ENCODE data around the gene GPR35. TPM values are rescaled to one million over a fixed set of nuclear protein-coding genes. Genes with fewer than 3 reads are reported as not detected.

Gene GPR35
- total RNA-seq, 1 experiment from 2014 or later: 4.2 TPM

DNA sequence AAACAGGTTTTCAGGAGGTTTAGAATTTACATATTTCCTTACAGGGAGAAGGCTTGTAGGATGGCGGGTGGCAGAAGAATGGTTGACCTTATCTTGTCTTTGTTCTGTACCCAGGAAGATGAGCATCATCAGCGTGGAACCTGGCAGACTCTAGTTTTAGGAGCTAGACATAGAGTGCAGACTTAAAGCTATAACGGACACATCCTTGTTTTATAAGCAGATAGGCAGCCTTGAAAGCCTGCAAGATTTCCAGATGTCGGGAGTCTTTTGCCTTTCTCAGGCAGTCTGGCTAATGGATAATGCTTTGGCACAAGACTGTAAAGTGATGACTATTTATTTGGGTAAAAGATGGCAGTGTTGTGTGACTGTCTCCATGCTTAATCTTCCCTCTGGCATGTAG, 45.7 kb downstream of the GPR35 start:
- Histone ChIP-seq H3K4me3 (replicated peaks in 1 of 2; ENCODE audit: low read depth in 1 of 2, low read length in 2 of 2) (no peak overlapping the region), H3K27me3 (ENCODE audit: insufficient read depth, low read length) (0 out of 2 replicates have a peak, but pooled peaks cover 15% of the 10 kb centered on the region), H2AFZ (ENCODE audit: low read depth, low read length, poor library complexity, severe bottlenecking) (no peak overlapping the region), H3K4me1 (ENCODE audit: control insufficient read depth in 1 of 2, insufficient read depth in 2 of 2, low read length in 2 of 2) (no peaks in the 10 kb centered on the region), H3K27ac (ENCODE audit: low read depth, low read length) (no peak overlapping the region), H3K79me2 (ENCODE audit: insufficient read depth, low read length) (no peaks in the 10 kb centered on the region), H3K9me2 (ENCODE audit: insufficient read depth) (no peaks in the 10 kb centered on the region), H3K9ac (ENCODE audit: low read length) (no peak overlapping the region), H4K20me1 (ENCODE audit: insufficient read depth) (no peaks in the 10 kb centered on the region), H3K4me2 (ENCODE audit: low read length) (no peak overlapping the region), H3K36me3 (ENCODE audit: control insufficient read depth in 1 of 2, insufficient read depth in 2 of 2, low read length in 2 of 2) (no peaks in the 10 kb centered on the region), H3K9me3 (ENCODE audit: control insufficient read depth in 1 of 2, insufficient read depth in 1 of 2, low read depth in 1 of 2, low read length in 2 of 2) (no peaks in the 10 kb centered on the region)
- CTCF ChIA-PET: no interaction called here
- DNase-seq (ENCODE audit: low read depth, low spot score): no peak
- no TSS peak for BruUV-seq (replicated peaks)
- no peak for TF ChIP-seq CEBPB (IDR thresholded peaks at IDR 0.05; ENCODE audit: low read depth)
- TF ChIP-seq JUND (IDR thresholded peaks at IDR 0.05): no peak
- TF ChIP-seq ZFX (IDR thresholded peaks at IDR 0.05): no peak
- TF ChIP-seq CTCF (IDR thresholded peaks at IDR 0.05 in 2 of 3, conservative IDR thresholded peaks at IDR 0.05 in 1 of 3; ENCODE audit: borderline replicate concordance in 1 of 3, insufficient read depth in 1 of 3, low read depth in 2 of 3, low read length in 2 of 3): no peak
- TF ChIP-seq SRF (IDR thresholded peaks at IDR 0.05; ENCODE audit: low read depth): no peak
- no peak for TF ChIP-seq ATF3 (IDR thresholded peaks at IDR 0.05)
- TF ChIP-seq EGR1 (IDR thresholded peaks at IDR 0.05; ENCODE audit: low read depth): no peak
- TF ChIP-seq EZH2phosphoT487 (IDR thresholded peaks at IDR 0.05; ENCODE audit: borderline replicate concordance): no peak
- no peak for TF ChIP-seq SP1 (IDR thresholded peaks at IDR 0.05; ENCODE audit: low read depth)
- TF ChIP-seq FOSL1 (IDR thresholded peaks at IDR 0.05; ENCODE audit: low read depth): no peak
- TF ChIP-seq TCF7L2 (IDR thresholded peaks at IDR 0.05; ENCODE audit: borderline replicate concordance, extremely low read depth, insufficient read depth, insufficient read length): no peak
- no peak for TF ChIP-seq POLR2A (IDR thresholded peaks at IDR 0.05; ENCODE audit: borderline replicate concordance, extremely low read depth, insufficient read depth, insufficient read length)
- no peak for TF ChIP-seq ELF1 (IDR thresholded peaks at IDR 0.05; ENCODE audit: borderline replicate concordance, low read depth)
- TF ChIP-seq SIN3A (IDR thresholded peaks at IDR 0.05; ENCODE audit: low read depth): no peak
- TF ChIP-seq RAD21 (IDR thresholded peaks at IDR 0.05; ENCODE audit: low read depth): no peak
- TF ChIP-seq YY1 (IDR thresholded peaks at IDR 0.05; ENCODE audit: extremely low read depth, insufficient replicate concordance, low read depth, low read length): no peak
- TF ChIP-seq EZH2 (IDR thresholded peaks at IDR 0.05): no peak
- TF ChIP-seq, protein P1, sequence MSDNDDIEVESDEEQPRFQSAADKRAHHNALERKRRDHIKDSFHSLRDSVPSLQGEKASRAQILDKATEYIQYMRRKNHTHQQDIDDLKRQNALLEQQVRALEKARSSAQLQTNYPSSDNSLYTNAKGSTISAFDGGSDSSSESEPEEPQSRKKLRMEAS (IDR thresholded peaks at IDR 0.05): no peak
- TF ChIP-seq ZNF274 (IDR thresholded peaks at IDR 0.05; ENCODE audit: low read depth, low read length): no peak
- TF ChIP-seq ZBTB33 (IDR thresholded peaks at IDR 0.05; ENCODE audit: extremely low read depth, insufficient replicate concordance, low read length): no peak
- intact Hi-C loops (cut with micrococcal nuclease): no loop called here
- POLR2A ChIA-PET: no interaction called here
- RAD21 ChIA-PET (ENCODE audit: low non-redundant PET in 1 of 2, low total read pairs in 2 of 2, uncharacterized antibody in 2 of 2, unreplicated experiment in 2 of 2): no interaction called here
- ATAC-seq: no peak

All from HCT116 (cell line).